H1 (cell line): Measurements from ENCODE around the gene DPP10. TPM values are rescaled to one million over a fixed set of nuclear protein-coding genes. Genes with fewer than 3 reads are reported as not detected.

ENCODE experiments used
- CTCF ChIA-PET: fragments of 300-600 bp; sonication (Branson Sonifier 250); formaldehyde crosslinking; loops from one replicate; lab custom pipeline; 2021; ENCODE audit not compliant: partially characterized antibody; lab: Charles Lee
- POLR2A ChIA-PET: fragments of 300-600 bp; sonication (Branson Sonifier 250); formaldehyde crosslinking; loops from one replicate; lab custom pipeline; 2021; ENCODE audit warnings: inconsistent platforms; ENCODE audit not compliant: partially characterized antibody; lab: Charles Lee
- DNase-seq, 2 experiments: peaks; one replicate each; pipeline versions ENCODE4 v3.0.0 to v3.0.0-alpha.2; 2010 to 2022; ENCODE audit warnings: low spot score in 2 of 2, low read depth in 1 of 2, mixed read lengths in 1 of 2
- FAIRE-seq: peaks from 2 replicates; lab custom pipeline; 2011; peaks lifted over from hg19 to GRCh38; lab: Jason Lieb, UNC
- H2AFZ ChIP-seq: 2 replicates; pipeline ENCODE4 v1.8.1; 2012; ENCODE audit warnings: low read length, inconsistent platforms
- H2AK5ac ChIP-seq: 2 replicates; pipeline ENCODE4 v1.6.1; 2013; ENCODE audit warnings: low read depth, low read length
- H2BK120ac ChIP-seq: replicated peaks from 2 replicates; pipeline ENCODE3; 2013; ENCODE audit warnings: low read depth, low read length, inconsistent platforms
- H2BK12ac ChIP-seq: 2 replicates; pipeline ENCODE4 v1.6.1; 2013; ENCODE audit warnings: low read depth, low read length
- H2BK15ac ChIP-seq: 2 replicates; pipeline ENCODE4 v1.6.1; 2013; ENCODE audit warnings: low read length
- H2BK20ac ChIP-seq: 2 replicates; pipeline ENCODE4 v1.6.1; 2013; ENCODE audit warnings: low read length
- H2BK5ac ChIP-seq: 2 replicates; pipeline ENCODE4 v1.6.1; 2013; ENCODE audit warnings: low read depth, low read length
- H3K14ac ChIP-seq: 2 replicates; pipeline ENCODE4 v1.6.1; 2013; ENCODE audit warnings: inconsistent platforms; ENCODE audit not compliant: insufficient read length
- H3K18ac ChIP-seq: 2 replicates; pipeline ENCODE4 v1.6.1; 2013; ENCODE audit warnings: low read length; ENCODE audit errors: extremely low read depth
- H3K23ac ChIP-seq: 2 replicates; pipeline ENCODE4 v1.6.1; 2013; ENCODE audit warnings: inconsistent platforms; ENCODE audit not compliant: insufficient read length
- H3K23me2 ChIP-seq: 2 replicates; pipeline ENCODE4 v1.6.1; 2013; ENCODE audit warnings: low read depth, low read length
- H3K27ac ChIP-seq: 2 replicates; pipeline ENCODE4 v1.6.1; 2011; ENCODE audit warnings: low read depth, low read length, inconsistent platforms
- H3K27me3 ChIP-seq, 4 experiments: replicated peaks in 1 of 4; 1 replicate in 1 of 4; 2 replicates in 3 of 4; pipeline versions ENCODE4 v1.6.1 to v1.8.1; 2011 to 2013; ENCODE audit warnings: low read length in 3 of 4, mild to moderate bottlenecking in 3 of 4, inconsistent platforms in 2 of 4, mixed read lengths in 2 of 4, moderate library complexity in 1 of 4; ENCODE audit not compliant: control insufficient read depth in 3 of 4, insufficient read depth in 3 of 4; ENCODE audit errors: extremely low read depth in 1 of 4
- H3K36me3 ChIP-seq, 4 experiments: 2 replicates each; pipeline versions ENCODE4 v1.6.1 to v1.8.1; 2011 to 2013; ENCODE audit warnings: mild to moderate bottlenecking in 4 of 4, low read length in 3 of 4, moderate library complexity in 2 of 4, control low read depth in 1 of 4, inconsistent platforms in 1 of 4; ENCODE audit not compliant: insufficient read depth in 4 of 4, control insufficient read depth in 2 of 4
- H3K4ac ChIP-seq: replicated peaks from 2 replicates; pipeline ENCODE3; 2013; ENCODE audit warnings: low read length, low read depth, mixed read lengths, inconsistent platforms; ENCODE audit not compliant: insufficient read length
- H3K4me1 ChIP-seq, 4 experiments: replicated peaks in 1 of 4; 1 replicate in 1 of 4; 2 replicates in 3 of 4; pipeline versions ENCODE4 v1.6.1 to v1.8.1; 2011 to 2013; ENCODE audit warnings: low read length in 3 of 4, inconsistent platforms in 2 of 4, mixed read lengths in 1 of 4; ENCODE audit not compliant: insufficient read depth in 4 of 4, control insufficient read depth in 3 of 4
- H3K4me2 ChIP-seq, 2 experiments: 2 replicates each; pipeline versions ENCODE4 v1.6.1 to v1.8.1; 2011 to 2013; ENCODE audit warnings: low read depth in 2 of 2, low read length in 2 of 2, control low read depth in 1 of 2, inconsistent platforms in 1 of 2, mild to moderate bottlenecking in 1 of 2; ENCODE audit not compliant: insufficient read depth in 1 of 2
- H3K4me3 ChIP-seq, 4 experiments: fragments of 200-600, 300-600 bp in 1 of 4; sonication (generic), shearing (Covaris generic), sonication (Bioruptor Twin) in 1 of 4; 2 replicates each; pipeline versions ENCODE4 v1.5.1 to v1.8.1; 2011 to 2016; ENCODE audit warnings: low read length in 4 of 4, low read depth in 3 of 4, control low read depth in 2 of 4, inconsistent platforms in 2 of 4, mild to moderate bottlenecking in 2 of 4, mixed read lengths in 1 of 4, moderate library complexity in 1 of 4; ENCODE audit not compliant: insufficient read depth in 2 of 4; ENCODE audit errors: extremely low read depth in 1 of 4
- H3K56ac ChIP-seq: replicated peaks from 2 replicates; pipeline ENCODE3; 2013; ENCODE audit warnings: low read depth, mild to moderate bottlenecking, mixed read lengths, low read length, inconsistent platforms; ENCODE audit not compliant: insufficient read length
- H3K79me1 ChIP-seq: 2 replicates; pipeline ENCODE4 v1.6.1; 2013; ENCODE audit warnings: low read depth, low read length, control low read depth
- H3K79me2 ChIP-seq, 2 experiments: 2 replicates each; pipeline versions ENCODE4 v1.6.1 to v1.8.1; 2012 to 2013; ENCODE audit warnings: low read length in 2 of 2, mild to moderate bottlenecking in 2 of 2, inconsistent platforms in 1 of 2; ENCODE audit not compliant: insufficient read depth in 2 of 2, control insufficient read depth in 1 of 2
- H3K9ac ChIP-seq, 4 experiments: replicated peaks in 1 of 4; 1 replicate in 1 of 4; 2 replicates in 3 of 4; pipeline versions ENCODE4 v1.6.1 to v1.8.1; 2011 to 2013; ENCODE audit warnings: low read depth in 3 of 4, low read length in 3 of 4, control low read depth in 2 of 4, mild to moderate bottlenecking in 2 of 4, moderate library complexity in 2 of 4, inconsistent platforms in 1 of 4; ENCODE audit errors: extremely low read depth in 1 of 4
- H3K9me3 ChIP-seq, 2 experiments: 2 replicates each; pipeline versions ENCODE4 v1.6.1 to v1.8.1; 2012 to 2013; ENCODE audit warnings: mild to moderate bottlenecking in 2 of 2, moderate library complexity in 2 of 2, control low read depth in 1 of 2, inconsistent platforms in 1 of 2, low read depth in 1 of 2, low read length in 1 of 2, mixed read lengths in 1 of 2; ENCODE audit not compliant: insufficient read depth in 2 of 2
- H4K20me1 ChIP-seq, 2 experiments: replicated peaks in 1 of 2; 2 replicates each; pipeline versions ENCODE3 to v1.8.1; 2011 to 2013; ENCODE audit warnings: inconsistent platforms in 2 of 2, low read length in 2 of 2, mild to moderate bottlenecking in 1 of 2; ENCODE audit not compliant: insufficient read depth in 2 of 2, control insufficient read depth in 1 of 2
- H4K5ac ChIP-seq: 2 replicates; pipeline ENCODE4 v1.6.1; 2013; ENCODE audit warnings: low read length, low read depth, mixed read lengths, inconsistent platforms; ENCODE audit not compliant: insufficient read length
- H4K8ac ChIP-seq: 2 replicates; pipeline ENCODE4 v1.8.0; 2013; ENCODE audit warnings: mild to moderate bottlenecking, moderate library complexity, low read length, inconsistent platforms; ENCODE audit not compliant: insufficient read depth; ENCODE audit errors: extremely low read depth
- H4K91ac ChIP-seq: replicated peaks from 2 replicates; pipeline ENCODE3; 2013; ENCODE audit warnings: low read length, mixed read lengths, inconsistent platforms; ENCODE audit not compliant: insufficient read length
- SP2 ChIP-seq: IDR thresholded peaks from 2 replicates; pipeline ENCODE4 v1.6.1; 2012; ENCODE audit warnings: mild to moderate bottlenecking, low read length, inconsistent platforms
- SUZ12 ChIP-seq: fragments of 200-600 bp; sonication (generic); IDR thresholded peaks from 2 replicates; pipeline ENCODE4 v1.6.1; 2012; ENCODE audit warnings: mild to moderate bottlenecking, inconsistent platforms, low read length, moderate library complexity, mixed read lengths
- WGBS, 2 experiments: shearing (Covaris generic) in 1 of 2; methylation state at CpG; one replicate each; pipeline versions ENCODE4 v1.1.6 to v1.1.7; 2013 to 2015; ENCODE audit warnings: low lambda C conversion rate in 2 of 2, mixed read lengths in 2 of 2, inconsistent platforms in 1 of 2, low coverage in 1 of 2, missing lambda C conversion rate in 1 of 2; ENCODE audit not compliant: insufficient replicate concordance in 2 of 2, insufficient coverage in 1 of 2, insufficient read length in 1 of 2; ENCODE audit errors: extremely low coverage in 1 of 2, missing lambda C conversion rate in 1 of 2; 5-methylcytosine and 5-hydroxymethylcytosine counted together
- polyA plus RNA-seq, 7 experiments: library from polyadenylated mRNA; depleted of rRNA in 3 of 7; stranded (reverse) in 5 of 7; unstranded in 2 of 7; fragments of >200 nt in 5 of 7; fragments of 200-250 nt in 2 of 7; gene quantifications; 1 replicate in 5 of 7; 2 replicates in 1 of 7; 4 replicates in 1 of 7; pipeline versions ENCODE4 v1.2.1 to v1.2.3, GENCODE V29; 2011 to 2013; ENCODE audit warnings: missing spikeins in 2 of 7, mixed read lengths in 2 of 7
- total RNA-seq: library from RNA; stranded (reverse); fragmentation: NEBNext Ultra II Directional; extraction: Animal tissue kit (Norgen Biotek cat#: 25700); gene quantifications from 2 replicates; pipeline ENCODE4 v1.2.1, GENCODE V29; 2021

The DPP10 gene
- total and polyA plus RNA-seq, 2 of the 8 experiments (the other 6 are each of a cell fraction or from before 2014, with no cell fraction given): 3.3 to 7.2 TPM

DNA sequence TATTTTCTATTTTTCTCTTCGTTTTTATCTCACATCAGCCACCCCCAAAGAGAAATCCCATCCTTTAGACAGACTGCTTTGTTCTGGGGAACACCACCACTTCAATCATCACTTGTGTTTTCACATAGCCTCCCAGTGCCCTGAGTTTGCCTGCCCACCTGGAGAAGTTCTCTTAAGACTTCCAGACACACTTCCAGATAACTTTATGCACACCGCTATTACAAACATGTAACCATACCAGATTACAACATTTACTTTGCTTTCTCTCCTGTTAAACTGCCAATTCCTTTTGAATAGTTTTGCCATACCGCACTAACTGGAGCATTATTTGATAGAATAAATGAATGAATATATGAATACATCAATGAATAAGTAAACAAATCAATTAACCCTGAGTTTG is 1353.6 kb downstream of the DPP10 start:
- CTCF ChIA-PET: no interaction called here
- Histone ChIP-seq H4K20me1 (no peaks in the 10 kb centered on the region), H4K91ac (no peak overlapping the region), H3K9me3 (no peaks in the 10 kb centered on the region), H3K4me1 (no peaks in the 10 kb centered on the region), H3K4me2 (no peak overlapping the region), H2AK5ac (no peak overlapping the region), H4K5ac (no peak overlapping the region), H3K56ac (no peak overlapping the region), H4K8ac (no peak overlapping the region), H3K27me3 (no peaks in the 10 kb centered on the region), H2AFZ (no peak overlapping the region), H3K79me2 (no peaks in the 10 kb centered on the region), H2BK15ac (no peak overlapping the region), H3K36me3 (no peaks in the 10 kb centered on the region), H2BK120ac (no peak overlapping the region), H3K27ac (no peak overlapping the region), H3K4ac (no peak overlapping the region), H2BK5ac (no peak overlapping the region), H2BK20ac (no peak overlapping the region), H3K79me1 (no peaks in the 10 kb centered on the region), H3K9ac (no peak overlapping the region), H3K4me3 (no peak overlapping the region), H3K18ac (no peak overlapping the region), H3K14ac (no peak overlapping the region), H3K23me2 (no peaks in the 10 kb centered on the region), H2BK12ac (no peak overlapping the region), H3K23ac (no peak overlapping the region)
- no peak for FAIRE-seq
- DNase-seq: no peak
- TF ChIP-seq SUZ12 (no peak), SP2 (no peak)
- POLR2A ChIA-PET: no interaction called here
- WGBS, 2 experiments: 90% methylated on average over 3 of the region's 3 CpGs; no CpG with 5 or more reads in 1 of the 2 experiments
